ENCODE data around the gene ACSBG1. TPM values are rescaled to one million over a fixed set of nuclear protein-coding genes. Genes with fewer than 3 reads are reported as not detected.

Gene ACSBG1
- total and polyA plus RNA-seq, 10 of the 15 experiments (the other 5 are each of a cell fraction or from before 2014, with no cell fraction given): 0.11 to 0.75 (median 0.42) TPM

DNA sequence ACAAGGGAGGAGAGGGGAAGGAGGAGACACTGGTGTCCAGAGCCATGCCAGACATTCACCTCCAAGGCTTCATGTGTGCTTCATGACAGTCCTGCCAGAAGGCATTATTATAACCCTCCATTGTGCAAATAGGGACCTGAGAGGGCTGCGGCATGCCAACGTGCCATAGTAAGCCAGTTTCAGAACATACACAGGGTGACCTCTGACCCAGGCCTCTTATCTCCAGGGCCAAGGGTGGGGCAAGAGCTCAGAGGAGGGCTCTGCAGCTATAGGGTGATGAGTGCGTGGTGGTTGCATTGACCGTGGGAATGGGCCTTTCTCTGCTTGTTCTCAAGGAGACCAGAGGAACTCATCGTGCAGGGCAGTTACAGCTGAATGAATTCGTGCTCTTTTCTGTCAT lies 9.7 kb upstream of the ACSBG1 start:
- H3K4me2 ChIP-seq (ENCODE audit: control insufficient read depth, insufficient read depth): no peak overlapping the region
- FAIRE-seq (no peak), DNase-seq (ENCODE audit: low read depth, low spot score) (no peak), ATAC-seq (no peak)
- H2AFZ ChIP-seq (ENCODE audit: control insufficient read depth, low read depth, low read length): no peak overlapping the region
- H4K20me1 ChIP-seq (ENCODE audit: control insufficient read depth, insufficient read depth): no peaks in the 10 kb centered on the region
- ChIA-PET RAD21 (ENCODE audit: unreplicated experiment) (interaction anchor here (1.0 to 3.2 kb wide), 3 partner anchors 16 to 131 kb away, joined by 3 to 10 read pairs (median 5); no protein-coding TSS in a partner anchor), CTCF (interaction anchor here (0.7 to 1.9 kb wide), 6 partner anchors 8 to 287 kb away, joined by 3 to 6 read pairs (median 4); no protein-coding TSS in a partner anchor), POLR2A (no interaction called here), SMC1A (ENCODE audit: uncharacterized antibody, unreplicated experiment) (no interaction called here)
- no peaks in the 10 kb centered on the region for H3K9me3 ChIP-seq (replicated peaks; ENCODE audit: control insufficient read depth, insufficient read depth, low read length)
- H3K27me3 ChIP-seq (replicated peaks in 1 of 2; ENCODE audit: control insufficient read depth in 2 of 2, insufficient read depth in 2 of 2, low read length in 1 of 2): no peaks in the 10 kb centered on the region
- no peak for TF ChIP-seq POLR2AphosphoS5 (IDR thresholded peaks at IDR 0.05; ENCODE audit: low read length)
- TF ChIP-seq, protein P1, sequence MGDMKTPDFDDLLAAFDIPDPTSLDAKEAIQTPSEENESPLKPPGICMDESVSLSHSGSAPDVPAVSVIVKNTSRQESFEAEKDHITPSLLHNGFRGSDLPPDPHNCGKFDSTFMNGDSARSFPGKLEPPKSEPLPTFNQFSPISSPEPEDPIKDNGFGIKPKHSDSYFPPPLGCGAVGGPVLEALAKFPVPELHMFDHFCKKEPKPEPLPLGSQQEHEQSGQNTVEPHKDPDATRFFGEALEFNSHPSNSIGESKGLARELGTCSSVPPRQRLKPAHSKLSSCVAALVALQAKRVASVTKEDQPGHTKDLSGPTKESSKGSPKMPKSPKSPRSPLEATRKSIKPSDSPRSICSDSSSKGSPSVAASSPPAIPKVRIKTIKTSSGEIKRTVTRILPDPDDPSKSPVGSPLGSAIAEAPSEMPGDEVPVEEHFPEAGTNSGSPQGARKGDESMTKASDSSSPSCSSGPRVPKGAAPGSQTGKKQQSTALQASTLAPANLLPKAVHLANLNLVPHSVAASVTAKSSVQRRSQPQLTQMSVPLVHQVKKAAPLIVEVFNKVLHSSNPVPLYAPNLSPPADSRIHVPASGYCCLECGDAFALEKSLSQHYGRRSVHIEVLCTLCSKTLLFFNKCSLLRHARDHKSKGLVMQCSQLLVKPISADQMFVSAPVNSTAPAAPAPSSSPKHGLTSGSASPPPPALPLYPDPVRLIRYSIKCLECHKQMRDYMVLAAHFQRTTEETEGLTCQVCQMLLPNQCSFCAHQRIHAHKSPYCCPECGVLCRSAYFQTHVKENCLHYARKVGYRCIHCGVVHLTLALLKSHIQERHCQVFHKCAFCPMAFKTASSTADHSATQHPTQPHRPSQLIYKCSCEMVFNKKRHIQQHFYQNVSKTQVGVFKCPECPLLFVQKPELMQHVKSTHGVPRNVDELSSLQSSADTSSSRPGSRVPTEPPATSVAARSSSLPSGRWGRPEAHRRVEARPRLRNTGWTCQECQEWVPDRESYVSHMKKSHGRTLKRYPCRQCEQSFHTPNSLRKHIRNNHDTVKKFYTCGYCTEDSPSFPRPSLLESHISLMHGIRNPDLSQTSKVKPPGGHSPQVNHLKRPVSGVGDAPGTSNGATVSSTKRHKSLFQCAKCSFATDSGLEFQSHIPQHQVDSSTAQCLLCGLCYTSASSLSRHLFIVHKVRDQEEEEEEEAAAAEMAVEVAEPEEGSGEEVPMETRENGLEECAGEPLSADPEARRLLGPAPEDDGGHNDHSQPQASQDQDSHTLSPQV (IDR thresholded peaks at IDR 0.05): no peak
- TF ChIP-seq ATF7 (IDR thresholded peaks at IDR 0.05; ENCODE audit: low read depth): no peak
- TF ChIP-seq, protein P2, sequence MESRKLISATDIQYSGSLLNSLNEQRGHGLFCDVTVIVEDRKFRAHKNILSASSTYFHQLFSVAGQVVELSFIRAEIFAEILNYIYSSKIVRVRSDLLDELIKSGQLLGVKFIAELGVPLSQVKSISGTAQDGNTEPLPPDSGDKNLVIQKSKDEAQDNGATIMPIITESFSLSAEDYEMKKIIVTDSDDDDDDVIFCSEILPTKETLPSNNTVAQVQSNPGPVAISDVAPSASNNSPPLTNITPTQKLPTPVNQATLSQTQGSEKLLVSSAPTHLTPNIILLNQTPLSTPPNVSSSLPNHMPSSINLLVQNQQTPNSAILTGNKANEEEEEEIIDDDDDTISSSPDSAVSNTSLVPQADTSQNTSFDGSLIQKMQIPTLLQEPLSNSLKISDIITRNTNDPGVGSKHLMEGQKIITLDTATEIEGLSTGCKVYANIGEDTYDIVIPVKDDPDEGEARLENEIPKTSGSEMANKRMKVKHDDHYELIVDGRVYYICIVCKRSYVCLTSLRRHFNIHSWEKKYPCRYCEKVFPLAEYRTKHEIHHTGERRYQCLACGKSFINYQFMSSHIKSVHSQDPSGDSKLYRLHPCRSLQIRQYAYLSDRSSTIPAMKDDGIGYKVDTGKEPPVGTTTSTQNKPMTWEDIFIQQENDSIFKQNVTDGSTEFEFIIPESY (IDR thresholded peaks at IDR 0.05): no peak
- TF ChIP-seq, protein P3, sequence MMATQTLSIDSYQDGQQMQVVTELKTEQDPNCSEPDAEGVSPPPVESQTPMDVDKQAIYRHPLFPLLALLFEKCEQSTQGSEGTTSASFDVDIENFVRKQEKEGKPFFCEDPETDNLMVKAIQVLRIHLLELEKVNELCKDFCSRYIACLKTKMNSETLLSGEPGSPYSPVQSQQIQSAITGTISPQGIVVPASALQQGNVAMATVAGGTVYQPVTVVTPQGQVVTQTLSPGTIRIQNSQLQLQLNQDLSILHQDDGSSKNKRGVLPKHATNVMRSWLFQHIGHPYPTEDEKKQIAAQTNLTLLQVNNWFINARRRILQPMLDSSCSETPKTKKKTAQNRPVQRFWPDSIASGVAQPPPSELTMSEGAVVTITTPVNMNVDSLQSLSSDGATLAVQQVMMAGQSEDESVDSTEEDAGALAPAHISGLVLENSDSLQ (IDR thresholded peaks at IDR 0.05): no peak
- TF ChIP-seq NRF1 (conservative IDR thresholded peaks at IDR 0.05; ENCODE audit: low read depth, low read length): no peak
- no peak for TF ChIP-seq GATAD2B (conservative IDR thresholded peaks at IDR 0.05; ENCODE audit: low read depth)
- no peak for TF ChIP-seq PAX8 (IDR thresholded peaks at IDR 0.05)
- TF ChIP-seq KAT2A (conservative IDR thresholded peaks at IDR 0.05; ENCODE audit: control insufficient read depth, low read depth, low read length): no peak
- TF ChIP-seq ZNF622 (IDR thresholded peaks at IDR 0.05): no peak
- 35% methylated on average over 6 of the region's 6 CpGs for WGBS (ENCODE audit: insufficient coverage, insufficient replicate concordance, low lambda C conversion rate, missing lambda C conversion rate)
- no peak overlapping the region for H3K4me3 ChIP-seq
- in situ Hi-C loops (cut with MboI) (loop anchor here (5.0 kb wide), 2 partner anchors 132 to 287 kb away; no protein-coding TSS in a partner anchor), intact Hi-C loops (cut with micrococcal nuclease; ENCODE audit: unreplicated experiment) (no loop called here)
- no peak overlapping the region for H3K9ac ChIP-seq (ENCODE audit: control insufficient read depth, insufficient read depth, low read length)
- BruUV-seq (replicated peaks): no TSS peak
- no peak overlapping the region for H3K27ac ChIP-seq (ENCODE audit: control insufficient read depth, insufficient read depth)
- no peaks in the 10 kb centered on the region for H3K79me2 ChIP-seq (ENCODE audit: control insufficient read depth, insufficient read depth, low read length)
- H3K36me3 ChIP-seq (ENCODE audit: control insufficient read depth in 2 of 2, insufficient read depth in 2 of 2, low read length in 1 of 2): no peaks in the 10 kb centered on the region
- no peaks in the 10 kb centered on the region for H3K4me1 ChIP-seq (ENCODE audit: control insufficient read depth, insufficient read depth, low read length)

Measured in GM12878 (cell line).